K562 (cell line): ENCODE data around the gene TK1. TPM values are rescaled to one million over a fixed set of nuclear protein-coding genes. Genes with fewer than 3 reads are reported as not detected.

Experiments used
- CBX3 ChIP-seq, 2 experiments: IDR thresholded peaks; 1 replicate in 1 of 2; 2 replicates in 1 of 2; pipeline ENCODE4 v1.6.1; 2012; ENCODE audit warnings: inconsistent platforms in 2 of 2, low read length in 2 of 2, borderline replicate concordance in 1 of 2, control low read depth in 1 of 2
- CREM ChIP-seq: IDR thresholded peaks from 2 replicates; pipeline ENCODE4 v1.6.1; 2014; ENCODE audit warnings: antibody characterized with exemption, low read depth
- E2F1 ChIP-seq: sonication (generic); formaldehyde crosslinking; IDR thresholded peaks from 2 replicates; pipeline ENCODE4 v1.8.1; 2023; ENCODE audit warnings: mild to moderate bottlenecking, missing genetic modification reagents, moderate library complexity
- E2F6 ChIP-seq, 2 experiments: IDR thresholded peaks; 2 replicates each; pipeline ENCODE4 v1.6.1; 2011; ENCODE audit warnings: borderline replicate concordance in 1 of 2, control low read depth in 1 of 2, low read depth in 1 of 2, low read length in 1 of 2, mild to moderate bottlenecking in 1 of 2, mixed read lengths in 1 of 2, moderate library complexity in 1 of 2; ENCODE audit not compliant: insufficient read depth in 1 of 2, insufficient read length in 1 of 2, poor library complexity in 1 of 2, severe bottlenecking in 1 of 2; ENCODE audit errors: extremely low read depth in 1 of 2
- ETV1 ChIP-seq: fragments of 450-650 bp; conservative IDR thresholded peaks from 2 replicates; pipeline ENCODE4 v1.6.1; 2016; ENCODE audit warnings: missing genetic modification characterization, control low read depth, low read depth, missing compliant biosample characterization
- FOXP1 ChIP-seq: sonication (generic); formaldehyde crosslinking; IDR thresholded peaks from 2 replicates; pipeline ENCODE4 v1.8.0; 2022; ENCODE audit warnings: mild to moderate bottlenecking, missing genetic modification reagents
- HNRNPH1 ChIP-seq: fragments of 200-400 bp; formaldehyde crosslinking; optimal IDR thresholded peaks from 2 replicates; pipeline ENCODE3; 2017; ENCODE audit warnings: low read depth, mild to moderate bottlenecking, low read length, moderate library complexity
- JUN ChIP-seq, 2 experiments: sonication (generic) in 1 of 2; formaldehyde crosslinking in 1 of 2; IDR thresholded peaks; 2 replicates each; pipeline versions ENCODE4 v1.6.1 to v1.8.0; 2012 to 2022; ENCODE audit warnings: borderline replicate concordance in 2 of 2, mild to moderate bottlenecking in 2 of 2, improper control_type of control experiment in 1 of 2, low read depth in 1 of 2, low read length in 1 of 2, missing genetic modification reagents in 1 of 2
- KAT2B ChIP-seq: IDR thresholded peaks from one replicate; pipeline ENCODE4 v1.6.1; 2012; ENCODE audit warnings: low read depth, mild to moderate bottlenecking, control low read depth, inconsistent platforms, low read length, moderate library complexity
- L3MBTL2 ChIP-seq: fragments of 450-650 bp; IDR thresholded peaks from 2 replicates; pipeline ENCODE4 v1.6.1; 2016; ENCODE audit warnings: mild to moderate bottlenecking, moderate library complexity
- POLR2G ChIP-seq: fragments of 200-400 bp; formaldehyde crosslinking; IDR thresholded peaks from 2 replicates; pipeline ENCODE4 v1.6.1; 2017; ENCODE audit warnings: low read depth, mild to moderate bottlenecking, antibody characterized with exemption, low read length, moderate library complexity
- RAD21 ChIP-seq, 2 experiments: fragments of 250-450 bp in 1 of 2; fragments of 450-650 bp in 1 of 2; sonication (Bioruptor Pico) in 1 of 2; formaldehyde crosslinking in 1 of 2; IDR thresholded peaks in 1 of 2; conservative IDR thresholded peaks in 1 of 2; 2 replicates each; pipeline versions ENCODE4 v1.4.0 to v1.8.0; 2020 to 2022; ENCODE audit warnings: mild to moderate bottlenecking in 2 of 2, moderate library complexity in 1 of 2
- RB1 ChIP-seq: fragments of 450-650 bp; IDR thresholded peaks from 2 replicates; pipeline ENCODE4 v1.6.1; 2017; ENCODE audit warnings: low read depth, mild to moderate bottlenecking
- RBM22 ChIP-seq: fragments of 200-400 bp; formaldehyde crosslinking; IDR thresholded peaks from 2 replicates; pipeline ENCODE4 v1.6.1; 2018; ENCODE audit warnings: low read length, low read depth; ENCODE audit not compliant: poor library complexity, severe bottlenecking
- SOX6 ChIP-seq: fragments of 450-650 bp; IDR thresholded peaks from 2 replicates; pipeline ENCODE4 v1.6.1; 2014; ENCODE audit warnings: mild to moderate bottlenecking
- TFE3 ChIP-seq: fragments of 450-650 bp; formaldehyde crosslinking; IDR thresholded peaks from 2 replicates; pipeline ENCODE4 v1.4.0; 2020; ENCODE audit warnings: mild to moderate bottlenecking, mixed read lengths
- ZBTB7A ChIP-seq: IDR thresholded peaks from 2 replicates; pipeline ENCODE4 v1.6.1; 2011; ENCODE audit warnings: low read depth, mild to moderate bottlenecking, low read length, moderate library complexity, borderline replicate concordance; ENCODE audit not compliant: control insufficient read depth
- polyA plus RNA-seq, 8 experiments: library from polyadenylated mRNA; depleted of rRNA in 4 of 8; stranded (reverse) in 5 of 8; unstranded in 3 of 8; fragments of >200 nt; fragmentation: Nextera tagmentation in 2 of 8; fragmentation: Illumina TruSeq in 1 of 8; extraction: Ambion mirVana in 2 of 8; extraction: Trizol in 1 of 8; gene quantifications; 2 replicates each; pipeline versions ENCODE4 v1.2.1 to v1.2.3, GENCODE V29; 2011 to 2014; ENCODE audit warnings: inconsistent platforms in 1 of 8, missing spikeins in 1 of 8
- total RNA-seq, 7 experiments: library from RNA; depleted of rRNA in 6 of 7; stranded (reverse); fragments of >200 nt in 6 of 7; fragmentation: Illumina TruSeq in 2 of 7; extraction: Trizol in 2 of 7; gene quantifications; 2 replicates each; pipeline versions ENCODE4 v1.2.1 to v1.2.3, GENCODE V29; 2011 to 2021; ENCODE audit warnings: low replicate concordance in 1 of 7
- TF ChIP-seq, protein P1 (sequence below): sonication (generic); formaldehyde crosslinking; IDR thresholded peaks from 2 replicates; pipeline ENCODE4 v1.8.0; 2022; ENCODE audit warnings: missing genetic modification reagents, mild to moderate bottlenecking, moderate library complexity, borderline replicate concordance
- TF ChIP-seq, protein P2 (sequence below): fragments of 200-400 bp; formaldehyde crosslinking; IDR thresholded peaks from 2 replicates; pipeline ENCODE4 v1.6.1; 2017; ENCODE audit warnings: mild to moderate bottlenecking, low read depth, low read length, moderate library complexity

Gene TK1
- total and polyA plus RNA-seq, 9 of the 15 experiments (the other 6 are each of a cell fraction or from before 2014, with no cell fraction given): 8.4 to 280 (median 103) TPM

DNA sequence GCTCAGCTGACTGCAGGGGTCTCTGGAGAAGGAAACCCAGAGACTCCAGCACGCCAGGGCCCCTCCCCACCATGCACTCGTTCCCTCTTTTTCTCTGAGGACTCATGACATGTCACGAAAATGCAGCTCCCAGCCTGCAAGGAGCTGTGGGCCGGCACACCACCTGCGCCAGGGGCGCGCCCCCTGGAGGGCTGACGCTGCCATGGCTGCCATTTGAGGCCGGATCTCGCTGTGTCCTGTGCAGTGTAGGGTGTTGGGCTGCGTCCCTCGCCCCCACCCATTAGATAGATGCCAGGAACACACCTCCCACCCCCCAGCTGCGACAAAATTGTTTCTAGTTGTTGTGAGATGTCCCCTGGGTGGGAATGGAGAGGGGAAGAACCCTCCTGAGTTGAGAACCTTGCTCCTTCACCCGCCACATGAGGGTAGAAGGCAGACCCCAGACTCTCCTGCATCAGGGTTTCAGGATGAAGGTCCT, 10.3 kb downstream of the TK1 start (continued):
- TF ChIP-seq, protein P1, sequence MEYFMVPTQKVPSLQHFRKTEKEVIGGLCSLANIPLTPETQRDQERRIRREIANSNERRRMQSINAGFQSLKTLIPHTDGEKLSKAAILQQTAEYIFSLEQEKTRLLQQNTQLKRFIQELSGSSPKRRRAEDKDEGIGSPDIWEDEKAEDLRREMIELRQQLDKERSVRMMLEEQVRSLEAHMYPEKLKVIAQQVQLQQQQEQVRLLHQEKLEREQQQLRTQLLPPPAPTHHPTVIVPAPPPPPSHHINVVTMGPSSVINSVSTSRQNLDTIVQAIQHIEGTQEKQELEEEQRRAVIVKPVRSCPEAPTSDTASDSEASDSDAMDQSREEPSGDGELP (CRISPR knock-in tag): peak; percentile 71; the same call in 1 of the 2 replicates
- 0 out of 3 replicates have a peak, but pooled peaks of 1 of the 2 experiments have one; percentile 34 for TF ChIP-seq CBX3 (IDR thresholded peaks at IDR 0.05; ENCODE audit: borderline replicate concordance in 1 of 2, low read length in 2 of 2)
- TF ChIP-seq, protein P2, sequence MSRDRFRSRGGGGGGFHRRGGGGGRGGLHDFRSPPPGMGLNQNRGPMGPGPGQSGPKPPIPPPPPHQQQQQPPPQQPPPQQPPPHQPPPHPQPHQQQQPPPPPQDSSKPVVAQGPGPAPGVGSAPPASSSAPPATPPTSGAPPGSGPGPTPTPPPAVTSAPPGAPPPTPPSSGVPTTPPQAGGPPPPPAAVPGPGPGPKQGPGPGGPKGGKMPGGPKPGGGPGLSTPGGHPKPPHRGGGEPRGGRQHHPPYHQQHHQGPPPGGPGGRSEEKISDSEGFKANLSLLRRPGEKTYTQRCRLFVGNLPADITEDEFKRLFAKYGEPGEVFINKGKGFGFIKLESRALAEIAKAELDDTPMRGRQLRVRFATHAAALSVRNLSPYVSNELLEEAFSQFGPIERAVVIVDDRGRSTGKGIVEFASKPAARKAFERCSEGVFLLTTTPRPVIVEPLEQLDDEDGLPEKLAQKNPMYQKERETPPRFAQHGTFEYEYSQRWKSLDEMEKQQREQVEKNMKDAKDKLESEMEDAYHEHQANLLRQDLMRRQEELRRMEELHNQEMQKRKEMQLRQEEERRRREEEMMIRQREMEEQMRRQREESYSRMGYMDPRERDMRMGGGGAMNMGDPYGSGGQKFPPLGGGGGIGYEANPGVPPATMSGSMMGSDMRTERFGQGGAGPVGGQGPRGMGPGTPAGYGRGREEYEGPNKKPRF: no peak
- no peak; the same call in 1 of the 2 replicates for TF ChIP-seq L3MBTL2
- peak; percentile 41; the same call in 1 of the 2 replicates for TF ChIP-seq ZBTB7A
- peak in 1 of 2 experiments; percentile 63 for TF ChIP-seq E2F6 (IDR thresholded peaks at IDR 0.05; ENCODE audit: borderline replicate concordance in 1 of 2, extremely low read depth in 1 of 2, insufficient read depth in 1 of 2, insufficient read length in 1 of 2, low read depth in 1 of 2, low read length in 1 of 2, poor library complexity in 1 of 2, severe bottlenecking in 1 of 2)
- TF ChIP-seq FOXP1 (CRISPR knock-in tag): no peak
- peak; percentile 72 to 86 for TF ChIP-seq RAD21 (CRISPR knock-in tag; conservative IDR thresholded peaks at IDR 0.05 in 1 of 2, IDR thresholded peaks at IDR 0.05 in 1 of 2)
- TF ChIP-seq RBM22: peak; percentile 80
- peak; percentile 78 for TF ChIP-seq POLR2G
- peak; percentile 80 for TF ChIP-seq CREM
- TF ChIP-seq KAT2B: no peak
- TF ChIP-seq HNRNPH1: no peak
- no peak for TF ChIP-seq TFE3 (CRISPR knock-in tag)
- TF ChIP-seq JUN (IDR thresholded peaks at IDR 0.05; ENCODE audit: borderline replicate concordance, low read depth, low read length): no peak
- no peak for TF ChIP-seq JUN (CRISPR knock-in tag; IDR thresholded peaks at IDR 0.05; ENCODE audit: borderline replicate concordance)
- TF ChIP-seq E2F1 (CRISPR knock-in tag): no peak
- TF ChIP-seq ETV1 (tag): peak; percentile 30; the same call in 1 of the 2 replicates
- 0 out of 2 replicates have a peak, but pooled peaks have one; percentile 17 for TF ChIP-seq SOX6
- peak; percentile 81 for TF ChIP-seq RB1
